Karpas-422 (cell line): ENCODE results near the gene METRNL. TPM values are rescaled to one million over a fixed set of nuclear protein-coding genes. Genes with fewer than 3 reads are reported as not detected.
"Not testable (repeated sequence)": the region's sequence is repeated elsewhere in the genome, so short reads cannot be mapped to it uniquely, and the experiment has no call there.

Source experiments
- DNase-seq: peaks from one replicate; pipeline ENCODE4 v3.0.0-alpha.2; 2015
- H2AFZ ChIP-seq: fragments of 200-600 bp; sonication (generic); 2 replicates; pipeline ENCODE4 v1.6.1; 2014; ENCODE audit warnings: antibody characterized with exemption, low read length, mixed read lengths
- H3K27ac ChIP-seq: fragments of 200-600 bp; sonication (generic); 2 replicates; pipeline ENCODE4 v1.5.1; 2014; ENCODE audit warnings: mild to moderate bottlenecking, low read length, moderate library complexity
- H3K27me3 ChIP-seq: fragments of 200-600 bp; sonication (generic); 2 replicates; pipeline ENCODE4 v1.6.1; 2014; ENCODE audit warnings: low read length, mixed read lengths
- H3K36me3 ChIP-seq: fragments of 200-600 bp; sonication (generic); 2 replicates; pipeline ENCODE4 v1.6.1; 2014; ENCODE audit warnings: low read length, mixed read lengths; ENCODE audit not compliant: insufficient read depth
- H3K4me1 ChIP-seq: fragments of 200-600 bp; sonication (generic); 2 replicates; pipeline ENCODE4 v1.6.1; 2014; ENCODE audit warnings: mild to moderate bottlenecking, low read length, mixed read lengths
- H3K4me2 ChIP-seq: fragments of 200-600 bp; sonication (generic); 2 replicates; pipeline ENCODE4 v1.6.1; 2014; ENCODE audit warnings: low read length, low read depth, mild to moderate bottlenecking; ENCODE audit not compliant: poor library complexity, severe bottlenecking
- H3K4me3 ChIP-seq: fragments of 200-600 bp; sonication (generic); 2 replicates; pipeline ENCODE4 v1.5.1; 2014; ENCODE audit warnings: mild to moderate bottlenecking, antibody characterized with exemption, low read length, mixed read lengths
- H3K79me2 ChIP-seq: fragments of 200-600 bp; sonication (generic); 2 replicates; pipeline ENCODE4 v1.6.1; 2014; ENCODE audit warnings: mild to moderate bottlenecking, low read length, mixed read lengths
- H3K9ac ChIP-seq: fragments of 200-600 bp; sonication (generic); 2 replicates; pipeline ENCODE4 v1.6.0; 2014; ENCODE audit warnings: low read length
- H3K9me2 ChIP-seq: fragments of 200-600 bp; sonication (generic), shearing (Covaris generic); replicated peaks from 2 replicates; pipeline ENCODE4 v1.6.0; 2014; ENCODE audit warnings: mild to moderate bottlenecking, low read length, moderate library complexity; ENCODE audit not compliant: insufficient read depth
- H3K9me3 ChIP-seq: fragments of 300-700, 200-600 bp; sonication (generic); 2 replicates; pipeline ENCODE4 v1.6.1; 2014; ENCODE audit warnings: low read length, mixed read lengths
- H4K20me1 ChIP-seq: fragments of 200-600 bp; sonication (generic); 2 replicates; pipeline ENCODE4 v1.6.1; 2014; ENCODE audit warnings: mild to moderate bottlenecking, antibody characterized with exemption, low read length, low read depth; ENCODE audit not compliant: insufficient read depth
- total RNA-seq: library from RNA; depleted of rRNA; stranded (reverse); fragments of >200 nt; shearing (Covaris generic); gene quantifications from 2 replicates; pipeline ENCODE4 v1.2.3, GENCODE V29; 2014; ENCODE audit warnings: low replicate concordance

METRNL gene
- total RNA-seq, 1 experiment from 2014 or later: 2.4 TPM

DNA sequence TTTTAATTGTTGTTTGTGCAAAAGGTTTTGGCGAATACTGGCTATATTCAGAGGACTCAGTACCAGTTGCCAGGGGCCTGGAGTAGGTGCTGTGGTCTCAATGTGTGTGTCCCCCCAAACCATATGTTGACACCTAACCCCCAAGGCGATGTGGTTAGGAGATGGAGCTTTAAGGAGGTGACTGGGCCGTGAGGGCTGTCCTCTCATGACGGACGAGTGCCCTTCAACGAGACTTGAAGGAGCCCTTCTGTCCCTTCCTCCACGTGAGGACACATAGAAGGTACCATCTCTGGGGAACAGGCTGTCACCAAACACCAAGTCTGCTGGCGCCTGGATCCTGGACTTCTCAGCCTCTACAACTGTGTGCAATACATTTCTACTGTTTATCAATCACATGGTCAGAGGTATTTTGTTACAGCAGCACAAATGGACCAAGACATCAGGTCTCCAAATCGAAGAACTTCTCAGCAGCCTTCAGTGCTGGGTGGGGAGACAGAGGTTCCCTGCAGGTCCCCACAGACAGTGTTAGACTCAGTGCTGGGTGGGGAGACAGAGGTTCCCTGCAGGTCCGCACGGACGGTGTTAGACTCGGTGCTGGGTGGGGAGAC lies 24.8 kb upstream of the METRNL start:
- DNase-seq: no peak
- Histone ChIP-seq H3K27ac (no peak overlapping the region), H3K36me3 (no peaks in the 10 kb centered on the region), H3K4me1 (peaks cover 24% of the 10 kb centered on the region), H3K9ac (no peak overlapping the region), H2AFZ (no peak overlapping the region), H3K4me3 (no peak overlapping the region), H3K9me2 (no peaks in the 10 kb centered on the region), H4K20me1 (no peaks in the 10 kb centered on the region), H3K79me2 (no peaks in the 10 kb centered on the region), H3K9me3 (no peaks in the 10 kb centered on the region), H3K4me2 (no peak overlapping the region), H3K27me3 (no peaks in the 10 kb centered on the region)

DNA sequence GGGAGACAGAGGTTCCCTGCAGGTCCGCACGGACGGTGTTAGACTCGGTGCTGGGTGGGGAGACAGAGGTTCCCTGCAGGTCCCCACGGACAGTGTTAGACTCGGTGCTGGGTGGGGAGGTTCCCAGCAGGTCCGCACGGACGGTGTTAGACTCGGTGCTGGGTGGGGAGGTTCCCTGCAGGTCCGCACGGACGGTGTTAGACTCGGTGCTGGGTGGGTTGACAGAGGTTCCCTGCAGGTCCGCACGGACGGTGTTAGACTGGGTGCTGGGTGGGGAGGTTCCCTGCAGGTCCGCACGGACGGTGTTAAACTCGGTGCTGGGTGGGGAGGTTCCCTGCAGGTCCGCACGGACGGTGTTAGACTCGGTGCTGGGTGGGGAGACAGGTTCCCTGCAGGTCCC lies 24.2 kb upstream of the METRNL start:
- peaks cover 24% of the 10 kb centered on the region for H3K4me1 ChIP-seq
- H3K79me2 ChIP-seq, H3K9me2 ChIP-seq, H3K27me3 ChIP-seq, H3K36me3 ChIP-seq, H3K27ac ChIP-seq, H4K20me1 ChIP-seq, H3K4me3 ChIP-seq, H3K9me3 ChIP-seq, H3K9ac ChIP-seq, H2AFZ ChIP-seq, H3K4me2 ChIP-seq, DNase-seq: not testable (repeated sequence)

GRCh38 chr17:83055911-83056582 lies 23.4 kb upstream of the METRNL start:
- Histone ChIP-seq H3K4me3 (no peak overlapping the region), H4K20me1 (no peaks in the 10 kb centered on the region), H3K9me3 (no peaks in the 10 kb centered on the region), H3K9me2 (no peaks in the 10 kb centered on the region), H3K27ac (no peak overlapping the region), H3K4me1 (peaks cover 20% of the 10 kb centered on the region), H2AFZ (no peak overlapping the region), H3K36me3 (no peaks in the 10 kb centered on the region), H3K9ac (no peak overlapping the region), H3K4me2 (no peak overlapping the region), H3K79me2 (no peaks in the 10 kb centered on the region), H3K27me3 (no peaks in the 10 kb centered on the region)
- DNase-seq: no peak

DNA sequence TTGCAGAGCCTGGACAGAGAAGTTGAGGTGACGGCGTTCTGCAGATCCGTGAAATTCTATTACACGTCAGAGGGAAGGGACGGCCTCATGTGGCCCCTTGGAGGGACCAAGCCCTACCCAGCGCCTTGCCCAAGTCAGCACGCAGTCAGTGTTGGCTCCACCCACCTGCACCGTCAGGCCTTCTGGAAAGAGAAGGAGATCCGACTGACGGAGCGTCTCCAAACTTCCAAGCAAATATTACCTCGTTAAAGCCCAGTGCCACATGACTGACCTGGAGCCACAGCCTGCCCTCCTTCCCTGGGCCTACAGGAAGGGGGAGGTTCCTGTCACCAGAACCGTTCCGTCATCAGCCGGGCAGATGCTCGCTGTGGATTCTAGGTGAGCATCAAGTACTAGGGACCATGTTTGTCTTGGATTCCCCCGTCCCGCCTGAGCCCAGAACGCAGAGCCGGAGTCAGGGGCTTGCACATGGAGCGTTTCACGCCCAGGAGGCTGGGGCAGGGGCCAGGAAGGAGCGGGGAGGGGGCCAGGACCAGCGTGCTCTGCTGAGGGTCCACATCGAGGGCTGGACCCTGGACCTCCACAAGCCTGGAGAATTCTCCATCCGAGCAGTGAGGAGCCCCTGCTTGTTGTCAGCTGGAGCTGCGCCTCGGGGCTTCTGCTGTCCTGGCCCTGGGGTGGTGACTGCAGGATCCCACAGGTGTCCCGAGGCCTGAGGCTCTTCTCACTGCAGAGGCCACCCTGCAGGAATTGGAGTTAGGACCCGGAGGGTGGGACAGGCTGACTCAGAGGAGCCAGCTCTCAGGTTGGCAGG lies 22.6 kb upstream of the METRNL start:
- no peaks in the 10 kb centered on the region for H3K79me2 ChIP-seq
- H3K36me3 ChIP-seq: no peaks in the 10 kb centered on the region
- H3K27ac ChIP-seq: no peak overlapping the region
- H3K4me1 ChIP-seq: peaks cover 20% of the 10 kb centered on the region
- H3K4me2 ChIP-seq: no peak overlapping the region
- H3K9ac ChIP-seq: no peak overlapping the region
- no peak overlapping the region for H3K4me3 ChIP-seq
- H2AFZ ChIP-seq: no peak overlapping the region
- H4K20me1 ChIP-seq: no peaks in the 10 kb centered on the region
- no peak for DNase-seq
- H3K27me3 ChIP-seq: no peaks in the 10 kb centered on the region
- H3K9me2 ChIP-seq: no peaks in the 10 kb centered on the region
- no peaks in the 10 kb centered on the region for H3K9me3 ChIP-seq

- Histone ChIP-seq H3K4me1 (peaks cover 15% of the 10 kb centered on the region), H2AFZ (no peak overlapping the region), H3K4me2 (no peak overlapping the region), H4K20me1 (no peaks in the 10 kb centered on the region), H3K4me3 (no peak overlapping the region), H3K27me3 (no peaks in the 10 kb centered on the region), H3K79me2 (no peaks in the 10 kb centered on the region), H3K36me3 (no peaks in the 10 kb centered on the region), H3K9me3 (no peaks in the 10 kb centered on the region), H3K9me2 (no peaks in the 10 kb centered on the region), H3K9ac (no peak overlapping the region), H3K27ac (no peak overlapping the region)
- DNase-seq: no peak
These were observed 22.0 kb upstream of the METRNL start for GRCh38 chr17:83057397-83057761.

DNA sequence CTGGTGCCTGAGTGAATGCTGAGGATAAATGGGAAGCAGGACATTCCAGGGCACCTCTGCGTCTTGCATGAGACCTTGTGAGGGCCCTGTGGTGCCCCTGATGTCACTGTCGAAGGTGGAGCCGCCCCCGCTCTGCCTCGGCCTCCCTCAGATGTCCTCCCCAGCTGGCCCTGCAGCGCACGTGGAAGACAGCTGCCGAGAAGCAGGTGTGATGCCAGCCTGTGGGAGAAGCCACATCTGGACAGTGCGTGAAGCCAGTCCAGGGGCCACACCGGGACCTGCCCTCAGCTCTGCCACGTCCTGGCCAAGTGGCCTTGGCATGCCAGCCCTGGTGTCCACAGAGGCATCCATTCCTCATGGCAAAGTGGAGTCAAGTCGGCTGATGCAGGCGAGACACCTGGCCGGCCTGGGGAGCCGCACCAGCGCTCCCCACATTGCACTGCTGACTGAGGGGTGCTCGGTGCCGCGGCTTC lies 21.6 kb upstream of the METRNL start:
- H3K79me2 ChIP-seq: no peaks in the 10 kb centered on the region
- no peaks in the 10 kb centered on the region for H3K9me2 ChIP-seq
- no peak overlapping the region for H3K27ac ChIP-seq
- H3K4me2 ChIP-seq: no peak overlapping the region
- H2AFZ ChIP-seq: no peak overlapping the region
- H3K9me3 ChIP-seq: no peaks in the 10 kb centered on the region
- no peak overlapping the region for H3K4me3 ChIP-seq
- H4K20me1 ChIP-seq: no peaks in the 10 kb centered on the region
- H3K27me3 ChIP-seq: no peaks in the 10 kb centered on the region
- H3K36me3 ChIP-seq: no peaks in the 10 kb centered on the region
- H3K9ac ChIP-seq: no peak overlapping the region
- peaks cover 14% of the 10 kb centered on the region for H3K4me1 ChIP-seq
- no peak for DNase-seq

- no peak for DNase-seq
- Histone ChIP-seq H3K9me2 (no peaks in the 10 kb centered on the region), H2AFZ (no peak overlapping the region), H3K4me1 (peaks cover 8% of the 10 kb centered on the region), H4K20me1 (no peaks in the 10 kb centered on the region), H3K36me3 (no peaks in the 10 kb centered on the region), H3K27ac (no peak overlapping the region), H3K9me3 (no peaks in the 10 kb centered on the region), H3K9ac (no peak overlapping the region), H3K4me2 (no peak overlapping the region), H3K79me2 (no peaks in the 10 kb centered on the region), H3K27me3 (no peaks in the 10 kb centered on the region), H3K4me3 (no peak overlapping the region)
These were observed 21.1 kb upstream of the METRNL start for GRCh38 chr17:83058266-83058798.

- Histone ChIP-seq H3K9me3 (no peaks in the 10 kb centered on the region), H2AFZ (no peak overlapping the region), H3K9me2 (no peaks in the 10 kb centered on the region), H3K4me2 (no peak overlapping the region), H3K27ac (no peak overlapping the region), H4K20me1 (no peaks in the 10 kb centered on the region), H3K4me3 (no peak overlapping the region), H3K27me3 (no peaks in the 10 kb centered on the region), H3K9ac (no peak overlapping the region), H3K79me2 (no peaks in the 10 kb centered on the region), H3K4me1 (no peaks in the 10 kb centered on the region), H3K36me3 (no peaks in the 10 kb centered on the region)
- DNase-seq: no peak
These were observed 17.8 kb upstream of the METRNL start for GRCh38 chr17:83061586-83061985.
